ENCODE measurements around the gene RTTN. TPM values are rescaled to one million over a fixed set of nuclear protein-coding genes. Genes with fewer than 3 reads are reported as not detected.

Gene RTTN, protein sequence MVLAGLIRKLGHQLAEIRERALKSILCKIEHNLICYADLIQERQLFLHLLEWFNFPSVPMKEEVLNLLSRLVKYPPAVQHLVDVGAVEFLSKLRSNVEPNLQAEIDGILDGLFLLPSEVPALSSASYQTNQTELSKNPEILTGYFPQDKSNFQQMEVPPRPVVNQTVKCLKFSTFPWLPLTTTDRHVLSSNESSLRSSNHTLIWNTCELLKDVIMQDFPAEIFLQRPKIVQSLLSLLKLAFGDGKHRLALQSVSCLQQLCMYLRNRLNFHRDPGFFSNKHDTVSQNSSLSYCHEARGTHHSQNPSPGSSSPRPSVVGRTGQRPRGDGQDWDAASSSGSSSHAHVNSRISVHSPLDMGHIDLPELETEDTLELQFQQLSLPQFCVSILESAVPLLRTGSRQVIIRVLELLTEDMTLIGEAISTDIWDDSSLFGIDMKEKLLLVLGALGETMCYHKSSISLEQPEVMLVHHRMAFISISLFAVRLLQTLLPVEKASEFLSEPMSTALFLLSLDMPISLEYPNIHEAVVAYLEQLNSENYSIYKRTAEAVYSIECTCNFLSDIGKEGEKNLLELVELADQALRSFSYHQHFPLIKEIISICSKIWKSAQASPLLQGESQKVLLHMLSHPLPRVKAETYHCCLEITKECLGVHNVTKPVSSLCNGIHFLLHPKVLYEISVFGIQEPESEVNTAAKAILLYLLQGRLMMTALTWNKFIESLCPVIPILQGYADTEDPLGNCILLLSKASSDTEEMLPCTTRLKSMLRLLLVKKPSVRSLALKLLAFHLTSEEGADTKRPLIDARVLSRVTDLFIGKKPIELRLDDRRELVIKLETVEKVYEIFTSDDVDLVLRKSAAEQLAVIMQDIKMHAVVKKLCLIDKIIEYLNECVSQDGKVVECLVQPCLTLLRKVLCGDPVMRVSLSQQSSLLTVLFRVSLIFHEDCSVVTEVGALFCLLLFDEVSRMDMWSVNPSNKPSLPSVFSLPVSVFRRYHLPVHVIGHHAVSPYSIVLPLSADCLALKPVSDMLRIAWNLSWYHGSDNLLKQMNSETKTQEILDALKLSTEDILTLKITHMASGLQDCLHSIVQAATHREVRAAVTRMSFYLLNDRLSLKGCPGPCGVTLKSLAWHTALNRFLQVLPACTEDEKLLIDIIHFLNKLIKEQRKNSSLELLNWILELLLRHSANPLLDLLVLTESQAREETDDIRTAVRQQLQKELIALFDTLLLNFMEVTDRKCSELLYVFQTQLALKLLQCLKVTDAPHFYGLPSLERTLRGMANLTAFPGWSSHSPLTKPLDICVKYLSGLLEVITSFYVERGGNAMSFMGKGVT (N-terminal part only)
- total RNA-seq (16.7 and 17.4 TPM in 2 replicates), polyA plus RNA-seq (2.9 and 3.1 TPM in 2 replicates), polyA minus RNA-seq (20.7 and 25.0 TPM in 2 replicates), Bru-seq, nascent RNA (percentile 75 among the genes with signal in this experiment), BruChase-seq, experiment 1, labeled RNA remaining after a 6-hour chase (percentile 51 among the genes with signal in this experiment), BruChase-seq, experiment 2, labeled RNA remaining after a 2-hour chase (percentile 67 among the genes with signal in this experiment)
- polyA plus RNA-seq (2011; cell fraction: cytosol; rRNA removed): 3.3 and 3.6 TPM in 2 replicates
- 20.7 and 24.0 TPM in 2 replicates for polyA plus RNA-seq (2011; cell fraction: nucleus; rRNA removed)
- 3.3 and 6.5 TPM in 2 replicates for polyA plus RNA-seq (2012)
- 10.5 TPM for polyA minus RNA-seq (2011; cell fraction: cytosol; rRNA and poly(A)+ RNA removed)
- 81.7 and 144 TPM in 2 replicates for polyA minus RNA-seq (2011; cell fraction: nucleus; rRNA and poly(A)+ RNA removed)
- long read RNA-seq, full-length matches to known transcripts: 4 of 9 reads
- long read RNA-seq, partial matches to known transcripts: 4 of 9 reads
- long read RNA-seq, other reads (novel, unspliced or antisense): 1 of 9 reads

GRCh38 chr18:70205421-70206397, at the start of gene RTTN:
RTTN (minus strand) TSS chr18:70205687; CDS start chr18:70205658, 29 bp downstream.
- no TSS peak for BruUV-seq (replicated peaks)

More at GRCh38 chr18:70205421-70206397, at the start of gene RTTN:
- ChIA-PET POLR2A (interaction anchor here (0.6 to 1.2 kb wide), 3 partner anchors 10 to 216 kb away, joined by 3 read pairs; no protein-coding TSS in a partner anchor), CTCF (interaction anchor here (0.6 to 2.2 kb wide), 8 partner anchors 10 to 284 kb away, joined by 3 to 25 read pairs (median 4); no protein-coding TSS in a partner anchor)
- Histone ChIP-seq H3K27ac (ENCODE audit: insufficient read depth, low read depth, low read length) (peak within 1 kb of the TSS; percentile 87), H2AFZ (ENCODE audit: low read depth, low read length) (peak within 1 kb of the TSS; percentile 100), H3K4me3 (replicated peaks in 1 of 3; ENCODE audit: insufficient read depth in 1 of 3, low read depth in 1 of 3, low read length in 3 of 3) (peak within 1 kb of the TSS; percentile 89 to 96 (median 95)), H3K9me1 (replicated peaks; ENCODE audit: control insufficient read depth, extremely low read depth, insufficient read depth, low read length) (no peaks in the 10 kb centered on the region), H3K36me3 (ENCODE audit: control insufficient read depth in 2 of 2, extremely low read depth in 1 of 2, insufficient read depth in 2 of 2, low read length in 2 of 2) (no peaks in the 10 kb centered on the region), H3K9me3 (replicated peaks; ENCODE audit: control insufficient read depth, insufficient read depth, low read length) (no peaks in the 10 kb centered on the region), H3K4me1 (ENCODE audit: control insufficient read depth, extremely low read depth, insufficient read depth, low read length) (peaks cover 8% of the 10 kb centered on the region), H4K20me1 (replicated peaks; ENCODE audit: control insufficient read depth, extremely low read depth, insufficient read depth, low read length) (no peaks in the 10 kb centered on the region), H3K79me2 (ENCODE audit: control insufficient read depth, insufficient read depth, low read length) (peaks cover 12% of the 10 kb centered on the region), H3K27me3 (ENCODE audit: control insufficient read depth in 2 of 2, insufficient read depth in 2 of 2, low read length in 2 of 2) (peaks cover 0 to 9% of the 10 kb centered on the region in 2 experiments), H3K9ac (replicated peaks; ENCODE audit: extremely low read depth, insufficient read depth, low read length) (peak within 1 kb of the TSS; percentile 94), H3K4me2 (ENCODE audit: insufficient read depth, low read length) (peak within 1 kb of the TSS; percentile 92)
- intact Hi-C loops (cut with micrococcal nuclease): loop anchor here (1.0 kb wide), 4 partner anchors 83 to 1490 kb away; partner anchors contain the start of gene TMX3
- FAIRE-seq: peak; percentile 93
- TF ChIP-seq, protein P1, sequence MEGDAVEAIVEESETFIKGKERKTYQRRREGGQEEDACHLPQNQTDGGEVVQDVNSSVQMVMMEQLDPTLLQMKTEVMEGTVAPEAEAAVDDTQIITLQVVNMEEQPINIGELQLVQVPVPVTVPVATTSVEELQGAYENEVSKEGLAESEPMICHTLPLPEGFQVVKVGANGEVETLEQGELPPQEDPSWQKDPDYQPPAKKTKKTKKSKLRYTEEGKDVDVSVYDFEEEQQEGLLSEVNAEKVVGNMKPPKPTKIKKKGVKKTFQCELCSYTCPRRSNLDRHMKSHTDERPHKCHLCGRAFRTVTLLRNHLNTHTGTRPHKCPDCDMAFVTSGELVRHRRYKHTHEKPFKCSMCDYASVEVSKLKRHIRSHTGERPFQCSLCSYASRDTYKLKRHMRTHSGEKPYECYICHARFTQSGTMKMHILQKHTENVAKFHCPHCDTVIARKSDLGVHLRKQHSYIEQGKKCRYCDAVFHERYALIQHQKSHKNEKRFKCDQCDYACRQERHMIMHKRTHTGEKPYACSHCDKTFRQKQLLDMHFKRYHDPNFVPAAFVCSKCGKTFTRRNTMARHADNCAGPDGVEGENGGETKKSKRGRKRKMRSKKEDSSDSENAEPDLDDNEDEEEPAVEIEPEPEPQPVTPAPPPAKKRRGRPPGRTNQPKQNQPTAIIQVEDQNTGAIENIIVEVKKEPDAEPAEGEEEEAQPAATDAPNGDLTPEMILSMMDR (IDR thresholded peaks at IDR 0.05; ENCODE audit: extremely low read depth in 1 of 2, insufficient read depth in 1 of 2, low read depth in 1 of 2, low read length in 2 of 2): no peak
- peak; percentile 57 for TF ChIP-seq POLR2AphosphoS5 (IDR thresholded peaks at IDR 0.05; ENCODE audit: insufficient read depth, low read depth, low read length)
- peak; percentile 96 for DNase-seq (ENCODE audit: low read depth, low spot score)
- dilution Hi-C loops (cut with MboI; ENCODE audit: extremely low pct_ligation_motif_present, low sequenced_read_pairs): no loop called here
